ENCODE results near the gene SLC16A9.
"Not testable (repeated sequence)": the region's sequence is repeated elsewhere in the genome, so short reads cannot be mapped to it uniquely, and the experiment has no call there.

The SLC16A9 gene

DNA sequence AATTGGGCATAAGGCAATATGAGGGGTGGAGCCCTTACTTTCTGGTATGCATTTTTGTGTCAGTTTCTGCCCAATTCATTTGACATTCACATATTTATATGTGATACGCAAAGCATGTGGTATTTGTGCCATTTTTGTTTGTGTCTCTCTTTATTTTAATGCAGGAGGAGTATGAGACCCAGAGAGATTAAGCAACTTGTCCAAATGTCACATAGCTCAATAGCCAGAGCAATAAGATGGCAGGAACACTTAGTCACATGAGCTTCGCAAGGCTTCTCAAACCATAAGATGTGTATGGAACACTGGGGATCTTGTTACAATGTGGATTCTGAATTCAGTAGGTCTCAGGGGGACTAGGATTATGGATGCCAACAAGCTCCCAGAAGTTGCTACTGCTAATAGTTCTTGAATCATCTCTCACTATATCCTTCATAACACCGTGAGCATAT is 24.4 kb upstream of the SLC16A9 start:
- Histone ChIP-seq H3K9me3 (ENCODE audit: insufficient read depth, low read length) (no peaks in the 10 kb centered on the region), H3K9ac (ENCODE audit: insufficient read length, low read depth) (no peak overlapping the region), H3K4me1 (ENCODE audit: insufficient read depth, insufficient read length) (no peaks in the 10 kb centered on the region), H3K36me3 (ENCODE audit: insufficient read depth, insufficient read length, low read length) (no peaks in the 10 kb centered on the region), H3K4me3 (ENCODE audit: insufficient read length, low read depth) (no peak overlapping the region), H3K27me3 (ENCODE audit: insufficient read depth, insufficient read length) (no peaks in the 10 kb centered on the region)
- DNase-seq (ENCODE audit: low read depth, low spot score): no peak
- no peak for TF ChIP-seq ZNF274 (IDR thresholded peaks at IDR 0.05; ENCODE audit: low read depth, low read length)
- no peak for TF ChIP-seq YY1 (IDR thresholded peaks at IDR 0.05; ENCODE audit: insufficient read depth, insufficient read length)
- TF ChIP-seq SUZ12 (IDR thresholded peaks at IDR 0.05; ENCODE audit: extremely low read depth, insufficient read depth, insufficient read length): no peak

GRCh38 chr10:59733321-59734013 is 23.8 kb upstream of the SLC16A9 start:
- H3K4me1 ChIP-seq (ENCODE audit: insufficient read depth, insufficient read length); H3K4me3 ChIP-seq (ENCODE audit: insufficient read length, low read depth); H3K9ac ChIP-seq (ENCODE audit: insufficient read length, low read depth); H3K9me3 ChIP-seq (ENCODE audit: insufficient read depth, low read length); H3K27me3 ChIP-seq (ENCODE audit: insufficient read depth, insufficient read length); DNase-seq (ENCODE audit: low read depth, low spot score); H3K36me3 ChIP-seq (ENCODE audit: insufficient read depth, insufficient read length, low read length): not testable (repeated sequence)

DNA sequence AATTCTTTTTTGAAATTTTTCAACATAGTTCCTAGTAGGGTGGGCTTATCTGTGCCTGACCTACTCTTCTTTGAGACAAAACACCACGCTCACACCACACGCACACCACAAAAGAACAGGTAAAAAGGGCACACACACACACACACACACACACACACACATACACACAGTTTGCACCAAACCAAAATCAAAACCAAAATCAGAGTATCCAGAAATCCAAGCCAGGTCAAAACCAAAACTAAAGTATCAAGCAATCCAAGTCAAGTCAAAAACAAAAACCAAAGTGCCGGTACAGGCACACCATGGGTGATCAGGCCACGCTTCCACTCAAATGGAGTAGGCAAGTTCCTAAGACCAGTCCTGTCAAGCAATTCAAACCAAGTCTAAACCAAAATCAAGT is 23.2 kb upstream of the SLC16A9 start:
- DNase-seq (ENCODE audit: low read depth, low spot score); H3K36me3 ChIP-seq (ENCODE audit: insufficient read depth, insufficient read length, low read length); H3K4me1 ChIP-seq (ENCODE audit: insufficient read depth, insufficient read length): not testable (repeated sequence)

DNA sequence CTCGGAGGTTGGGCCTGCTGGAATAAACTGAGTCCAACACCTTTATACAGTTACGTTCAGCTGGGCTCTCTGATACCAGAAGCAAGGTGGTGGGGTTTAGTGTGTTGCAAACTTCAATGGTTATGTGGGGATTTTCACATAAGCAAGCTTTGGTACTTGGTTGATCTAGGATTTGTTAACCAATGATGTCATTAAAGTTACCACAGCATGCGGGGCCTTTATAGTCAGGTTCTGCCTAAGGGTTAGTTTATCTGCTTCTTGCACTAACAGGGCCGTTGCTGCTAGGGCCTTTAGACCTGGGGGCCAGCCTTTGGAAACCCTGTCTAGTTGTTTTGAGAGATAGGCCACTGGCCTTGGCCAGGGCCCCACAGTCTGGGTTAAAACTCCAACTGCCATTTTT is 19.5 kb upstream of the SLC16A9 start:
- DNase-seq (ENCODE audit: low read depth, low spot score); H3K4me3 ChIP-seq (ENCODE audit: insufficient read length, low read depth); H3K4me1 ChIP-seq (ENCODE audit: insufficient read depth, insufficient read length); H3K9ac ChIP-seq (ENCODE audit: insufficient read length, low read depth); H3K27me3 ChIP-seq (ENCODE audit: insufficient read depth, insufficient read length); H3K9me3 ChIP-seq (ENCODE audit: insufficient read depth, low read length); H3K36me3 ChIP-seq (ENCODE audit: insufficient read depth, insufficient read length, low read length): not testable (repeated sequence)

More for the DNA sequence above, 23.2 kb upstream of the SLC16A9 start:
- not testable (repeated sequence) for H3K4me3 ChIP-seq (ENCODE audit: insufficient read length, low read depth); H3K27me3 ChIP-seq (ENCODE audit: insufficient read depth, insufficient read length); H3K9me3 ChIP-seq (ENCODE audit: insufficient read depth, low read length); H3K9ac ChIP-seq (ENCODE audit: insufficient read length, low read depth)

DNA sequence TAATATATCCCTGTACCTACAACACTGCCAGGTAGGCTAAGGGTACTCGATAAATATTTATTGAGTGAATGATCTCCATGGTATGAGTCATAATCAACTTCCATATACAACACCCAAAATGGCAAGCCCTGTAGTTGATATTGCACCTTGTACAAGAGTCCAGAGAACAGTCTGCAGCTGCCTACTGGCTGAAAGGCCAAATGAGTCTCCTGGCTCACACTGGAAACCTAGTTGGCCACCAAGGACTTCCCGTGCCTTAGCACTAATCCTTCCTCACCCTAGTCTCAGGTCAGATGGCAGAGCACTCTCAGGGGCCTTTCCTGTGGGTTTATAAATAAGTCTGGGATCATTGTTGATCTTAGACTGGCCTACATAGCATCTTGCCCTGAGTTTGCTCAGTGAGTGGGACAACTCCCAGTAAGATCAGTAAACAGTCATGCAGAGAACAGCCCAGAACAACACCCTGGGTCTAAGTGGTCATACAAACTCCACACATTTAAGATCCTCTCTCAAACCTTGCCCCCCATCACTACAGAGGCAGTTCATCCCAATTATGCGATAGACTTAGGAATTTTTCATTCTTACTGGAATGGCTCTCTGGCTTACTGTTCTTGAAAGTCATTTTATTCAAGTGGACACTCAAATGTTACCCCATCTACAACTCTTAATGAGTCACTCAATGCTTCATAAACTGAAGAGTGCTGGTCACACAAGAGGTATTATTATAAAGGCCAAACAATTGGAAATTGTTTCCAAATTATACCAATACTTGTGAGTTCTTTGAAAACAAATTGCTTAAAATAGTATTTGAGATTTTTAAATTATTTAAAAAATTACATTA is 14.7 kb upstream of the SLC16A9 start:
- H3K9ac ChIP-seq (ENCODE audit: insufficient read length, low read depth): no peak overlapping the region
- no peaks in the 10 kb centered on the region for H3K9me3 ChIP-seq (ENCODE audit: insufficient read depth, low read length)
- H3K4me1 ChIP-seq (ENCODE audit: insufficient read depth, insufficient read length): no peaks in the 10 kb centered on the region
- no peaks in the 10 kb centered on the region for H3K36me3 ChIP-seq (ENCODE audit: insufficient read depth, insufficient read length, low read length)
- TF ChIP-seq SUZ12 (IDR thresholded peaks at IDR 0.05; ENCODE audit: extremely low read depth, insufficient read depth, insufficient read length) (no peak), ZNF274 (IDR thresholded peaks at IDR 0.05; ENCODE audit: low read depth, low read length) (no peak), YY1 (IDR thresholded peaks at IDR 0.05; ENCODE audit: insufficient read depth, insufficient read length) (no peak)
- H3K27me3 ChIP-seq (ENCODE audit: insufficient read depth, insufficient read length): no peaks in the 10 kb centered on the region
- no peak overlapping the region for H3K4me3 ChIP-seq (ENCODE audit: insufficient read length, low read depth)
- no peak for DNase-seq (ENCODE audit: low read depth, low spot score)

DNA sequence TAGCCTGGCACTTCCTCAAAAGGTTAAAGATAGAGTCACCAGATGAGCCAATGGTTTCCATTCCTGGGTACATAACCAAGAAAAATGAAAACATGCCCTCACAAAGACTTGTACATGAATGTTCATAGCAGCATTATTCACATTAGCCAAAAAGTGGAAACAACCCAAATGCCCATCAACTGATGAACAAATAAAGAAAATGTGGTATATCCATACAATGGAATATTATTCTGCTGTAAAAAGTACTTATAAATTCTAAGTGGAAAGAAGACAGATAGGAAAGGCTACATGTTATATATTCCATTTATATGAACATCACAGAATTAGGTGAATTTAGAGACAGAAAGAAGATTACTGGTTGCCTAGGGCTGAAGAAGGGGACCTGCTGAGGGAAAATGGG is 10.7 kb upstream of the SLC16A9 start:
- Histone ChIP-seq H3K9me3 (ENCODE audit: insufficient read depth, low read length) (no peaks in the 10 kb centered on the region), H3K9ac (ENCODE audit: insufficient read length, low read depth) (no peak overlapping the region), H3K27me3 (ENCODE audit: insufficient read depth, insufficient read length) (no peaks in the 10 kb centered on the region), H3K4me1 (ENCODE audit: insufficient read depth, insufficient read length) (no peaks in the 10 kb centered on the region), H3K4me3 (ENCODE audit: insufficient read length, low read depth) (no peak overlapping the region), H3K36me3 (ENCODE audit: insufficient read depth, insufficient read length, low read length) (no peaks in the 10 kb centered on the region)
- DNase-seq (ENCODE audit: low read depth, low spot score): no peak
- no peak for TF ChIP-seq YY1 (IDR thresholded peaks at IDR 0.05; ENCODE audit: insufficient read depth, insufficient read length)
- TF ChIP-seq ZNF274 (IDR thresholded peaks at IDR 0.05; ENCODE audit: low read depth, low read length): no peak
- TF ChIP-seq SUZ12 (IDR thresholded peaks at IDR 0.05; ENCODE audit: extremely low read depth, insufficient read depth, insufficient read length): no peak

DNA sequence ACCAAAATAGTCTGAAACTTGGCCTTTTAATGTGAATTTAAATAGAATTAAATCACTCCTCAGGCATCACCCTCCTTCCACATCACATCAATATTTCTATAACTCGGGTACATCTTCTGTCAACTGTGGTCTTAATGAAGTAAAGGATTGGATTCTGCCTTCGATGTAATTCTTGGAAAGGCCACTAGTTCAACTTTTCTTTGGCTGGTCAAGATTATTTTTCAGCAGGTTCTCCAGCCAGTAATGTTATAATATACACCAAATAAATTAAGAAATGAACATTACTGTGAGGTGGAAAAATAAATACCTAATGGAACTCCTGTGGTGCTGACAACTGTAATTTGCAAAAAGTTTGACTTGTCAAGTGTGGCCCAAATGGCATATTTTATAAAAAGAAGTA is 9.7 kb upstream of the SLC16A9 start:
- no peak overlapping the region for H3K9ac ChIP-seq (ENCODE audit: insufficient read length, low read depth)
- TF ChIP-seq YY1 (IDR thresholded peaks at IDR 0.05; ENCODE audit: insufficient read depth, insufficient read length) (no peak), ZNF274 (IDR thresholded peaks at IDR 0.05; ENCODE audit: low read depth, low read length) (no peak), SUZ12 (IDR thresholded peaks at IDR 0.05; ENCODE audit: extremely low read depth, insufficient read depth, insufficient read length) (no peak)
- H3K4me1 ChIP-seq (ENCODE audit: insufficient read depth, insufficient read length): no peaks in the 10 kb centered on the region
- no peak for DNase-seq (ENCODE audit: low read depth, low spot score)
- H3K9me3 ChIP-seq (ENCODE audit: insufficient read depth, low read length): no peaks in the 10 kb centered on the region
- no peak overlapping the region for H3K4me3 ChIP-seq (ENCODE audit: insufficient read length, low read depth)
- H3K36me3 ChIP-seq (ENCODE audit: insufficient read depth, insufficient read length, low read length): no peaks in the 10 kb centered on the region
- no peaks in the 10 kb centered on the region for H3K27me3 ChIP-seq (ENCODE audit: insufficient read depth, insufficient read length)

All from NT2/D1 (cell line).